Tibial nerve (tissue), 4 donors: ENCODE measurements around the gene LELP1.

ENCODE experiments used
- EP300 ChIP-seq, 2 donors: sonication (generic); formaldehyde crosslinking; IDR thresholded peaks; one replicate each; pipeline ENCODE4 v1.6.1; 2017; ENCODE audit warnings: antibody characterized with exemption in 2 of 2, mild to moderate bottlenecking in 1 of 2
- POLR2A ChIP-seq, 2 donors: fragments of 450-650 bp; IDR thresholded peaks; one replicate each; pipeline ENCODE4 v1.6.1; 2017; ENCODE audit warnings: antibody characterized with exemption in 2 of 2, mild to moderate bottlenecking in 2 of 2, moderate library complexity in 2 of 2
- TF ChIP-seq, protein P1 (sequence below), 5 experiments: fragments of 200-600 bp in 3 of 5; fragments of 450-650 bp in 2 of 5; sonication (generic) in 3 of 5; IDR thresholded peaks; one replicate each; pipeline ENCODE4 v1.5.1; 2016 to 2019; ENCODE audit warnings: antibody characterized with exemption in 5 of 5, mild to moderate bottlenecking in 3 of 5, moderate library complexity in 2 of 5

GRCh38 chr1:153192697-153193096 lies 10.5 kb upstream of the LELP1 start:
- TF ChIP-seq, protein P1, sequence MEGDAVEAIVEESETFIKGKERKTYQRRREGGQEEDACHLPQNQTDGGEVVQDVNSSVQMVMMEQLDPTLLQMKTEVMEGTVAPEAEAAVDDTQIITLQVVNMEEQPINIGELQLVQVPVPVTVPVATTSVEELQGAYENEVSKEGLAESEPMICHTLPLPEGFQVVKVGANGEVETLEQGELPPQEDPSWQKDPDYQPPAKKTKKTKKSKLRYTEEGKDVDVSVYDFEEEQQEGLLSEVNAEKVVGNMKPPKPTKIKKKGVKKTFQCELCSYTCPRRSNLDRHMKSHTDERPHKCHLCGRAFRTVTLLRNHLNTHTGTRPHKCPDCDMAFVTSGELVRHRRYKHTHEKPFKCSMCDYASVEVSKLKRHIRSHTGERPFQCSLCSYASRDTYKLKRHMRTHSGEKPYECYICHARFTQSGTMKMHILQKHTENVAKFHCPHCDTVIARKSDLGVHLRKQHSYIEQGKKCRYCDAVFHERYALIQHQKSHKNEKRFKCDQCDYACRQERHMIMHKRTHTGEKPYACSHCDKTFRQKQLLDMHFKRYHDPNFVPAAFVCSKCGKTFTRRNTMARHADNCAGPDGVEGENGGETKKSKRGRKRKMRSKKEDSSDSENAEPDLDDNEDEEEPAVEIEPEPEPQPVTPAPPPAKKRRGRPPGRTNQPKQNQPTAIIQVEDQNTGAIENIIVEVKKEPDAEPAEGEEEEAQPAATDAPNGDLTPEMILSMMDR (IDR thresholded peaks at IDR 0.05), result no peak
- TF ChIP-seq EP300 (IDR thresholded peaks at IDR 0.05) (no peak), POLR2A (IDR thresholded peaks at IDR 0.05) (no peak)
